ENCODE measurements around the gene ADCY2. TPM values are rescaled to one million over a fixed set of nuclear protein-coding genes. Genes with fewer than 3 reads are reported as not detected.

ADCY2 gene
- total RNA-seq, 1 experiment from 2014 or later, result not detected

GRCh38 chr5:7367780-7368179 is 28.2 kb upstream of the ADCY2 start:
- intact Hi-C loops (cut with micrococcal nuclease; ENCODE audit: unreplicated experiment), result no loop called here
- Histone ChIP-seq H3K36me3 (ENCODE audit: control insufficient read depth, insufficient read depth, low read length) (no peaks in the 10 kb centered on the region), H3K4me3 (ENCODE audit: low read depth, low read length) (no peak overlapping the region), H3K27me3 (replicated peaks; ENCODE audit: control insufficient read depth, insufficient read depth, low read length) (no peaks in the 10 kb centered on the region), H3K4me1 (no peaks in the 10 kb centered on the region), H3K9me3 (no peaks in the 10 kb centered on the region)
- no peak for TF ChIP-seq CTCF (IDR thresholded peaks at IDR 0.05; ENCODE audit: insufficient read depth in 1 of 2, low read depth in 1 of 2, low read length in 1 of 2, severe bottlenecking in 1 of 2, unreplicated experiment in 1 of 2)
- Mint-ChIP-seq H3K27ac (ENCODE audit: unreplicated experiment) (no peak overlapping the region), H3K9me3 (ENCODE audit: unreplicated experiment) (peaks cover 27% of the 10 kb centered on the region), H3K36me3 (ENCODE audit: insufficient read depth, unreplicated experiment) (no peaks in the 10 kb centered on the region), H3K4me1 (ENCODE audit: low read depth, unreplicated experiment) (no peaks in the 10 kb centered on the region), H3K4me3 (ENCODE audit: unreplicated experiment) (no peak overlapping the region), H3K27me3 (ENCODE audit: insufficient read depth, unreplicated experiment) (no peaks in the 10 kb centered on the region)
- ChIA-PET CTCF (no interaction called here), POLR2A (no interaction called here)
- BruUV-seq (replicated peaks), result no TSS peak
- no peak for DNase-seq

GRCh38 chr5:7372399-7372798 is 23.5 kb upstream of the ADCY2 start:
- no peak overlapping the region for H3K4me3 Mint-ChIP-seq (ENCODE audit: unreplicated experiment)
- no peak overlapping the region for H3K4me3 ChIP-seq (ENCODE audit: low read depth, low read length)
- H3K4me1 ChIP-seq, result no peaks in the 10 kb centered on the region
- no peaks in the 10 kb centered on the region for H3K27me3 ChIP-seq (replicated peaks; ENCODE audit: control insufficient read depth, insufficient read depth, low read length)
- ChIA-PET POLR2A (no interaction called here), CTCF (no interaction called here)
- no peaks in the 10 kb centered on the region for H3K9me3 ChIP-seq
- peaks cover 25% of the 10 kb centered on the region for H3K9me3 Mint-ChIP-seq (ENCODE audit: unreplicated experiment)
- no peak for DNase-seq
- H3K36me3 Mint-ChIP-seq (ENCODE audit: insufficient read depth, unreplicated experiment), result no peaks in the 10 kb centered on the region
- intact Hi-C loops (cut with micrococcal nuclease; ENCODE audit: unreplicated experiment), result no loop called here
- H3K27me3 Mint-ChIP-seq (ENCODE audit: insufficient read depth, unreplicated experiment), result no peaks in the 10 kb centered on the region
- no peaks in the 10 kb centered on the region for H3K36me3 ChIP-seq (ENCODE audit: control insufficient read depth, insufficient read depth, low read length)
- no peak for TF ChIP-seq CTCF (IDR thresholded peaks at IDR 0.05; ENCODE audit: insufficient read depth in 1 of 2, low read depth in 1 of 2, low read length in 1 of 2, severe bottlenecking in 1 of 2, unreplicated experiment in 1 of 2)
- no TSS peak for BruUV-seq (replicated peaks)
- H3K27ac Mint-ChIP-seq (ENCODE audit: unreplicated experiment), result no peak overlapping the region
- H3K4me1 Mint-ChIP-seq (ENCODE audit: low read depth, unreplicated experiment), result no peaks in the 10 kb centered on the region

GRCh38 chr5:7374186-7374585 is 21.8 kb upstream of the ADCY2 start:
- Mint-ChIP-seq H3K36me3 (ENCODE audit: insufficient read depth, unreplicated experiment) (no peaks in the 10 kb centered on the region), H3K9me3 (ENCODE audit: unreplicated experiment) (peaks cover 13% of the 10 kb centered on the region), H3K4me1 (ENCODE audit: low read depth, unreplicated experiment) (no peaks in the 10 kb centered on the region), H3K4me3 (ENCODE audit: unreplicated experiment) (no peak overlapping the region), H3K27me3 (ENCODE audit: insufficient read depth, unreplicated experiment) (no peaks in the 10 kb centered on the region), H3K27ac (ENCODE audit: unreplicated experiment) (no peak overlapping the region)
- H3K36me3 ChIP-seq (ENCODE audit: control insufficient read depth, insufficient read depth, low read length), result no peaks in the 10 kb centered on the region
- intact Hi-C loops (cut with micrococcal nuclease; ENCODE audit: unreplicated experiment), result no loop called here
- no peaks in the 10 kb centered on the region for H3K27me3 ChIP-seq (replicated peaks; ENCODE audit: control insufficient read depth, insufficient read depth, low read length)
- DNase-seq, result no peak
- H3K4me3 ChIP-seq (ENCODE audit: low read depth, low read length), result no peak overlapping the region
- no peaks in the 10 kb centered on the region for H3K9me3 ChIP-seq
- CTCF ChIA-PET, result no interaction called here
- TF ChIP-seq CTCF (IDR thresholded peaks at IDR 0.05; ENCODE audit: insufficient read depth in 1 of 2, low read depth in 1 of 2, low read length in 1 of 2, severe bottlenecking in 1 of 2, unreplicated experiment in 1 of 2), result no peak
- BruUV-seq (replicated peaks), result no TSS peak
- POLR2A ChIA-PET, result no interaction called here
- no peaks in the 10 kb centered on the region for H3K4me1 ChIP-seq

Data from Caco-2 (cell line).